Measurements from ENCODE around the gene ZNF581. TPM values are rescaled to one million over a fixed set of nuclear protein-coding genes. Genes with fewer than 3 reads are reported as not detected.
A peak's percentile ranks its signal among the peaks of the same experiment; 100 is the strongest.

The ZNF581 gene, protein sequence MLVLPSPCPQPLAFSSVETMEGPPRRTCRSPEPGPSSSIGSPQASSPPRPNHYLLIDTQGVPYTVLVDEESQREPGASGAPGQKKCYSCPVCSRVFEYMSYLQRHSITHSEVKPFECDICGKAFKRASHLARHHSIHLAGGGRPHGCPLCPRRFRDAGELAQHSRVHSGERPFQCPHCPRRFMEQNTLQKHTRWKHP
- 9.4 TPM for total RNA-seq
- long read RNA-seq, transcript ZNF581-201 (2 exons, 1,298 nt): major isoform, 11 of 15 reads
- long read RNA-seq, partial matches to known transcripts: 2 of 15 reads
- long read RNA-seq, other reads (novel, unspliced or antisense): 1 of 15 reads

DNA sequence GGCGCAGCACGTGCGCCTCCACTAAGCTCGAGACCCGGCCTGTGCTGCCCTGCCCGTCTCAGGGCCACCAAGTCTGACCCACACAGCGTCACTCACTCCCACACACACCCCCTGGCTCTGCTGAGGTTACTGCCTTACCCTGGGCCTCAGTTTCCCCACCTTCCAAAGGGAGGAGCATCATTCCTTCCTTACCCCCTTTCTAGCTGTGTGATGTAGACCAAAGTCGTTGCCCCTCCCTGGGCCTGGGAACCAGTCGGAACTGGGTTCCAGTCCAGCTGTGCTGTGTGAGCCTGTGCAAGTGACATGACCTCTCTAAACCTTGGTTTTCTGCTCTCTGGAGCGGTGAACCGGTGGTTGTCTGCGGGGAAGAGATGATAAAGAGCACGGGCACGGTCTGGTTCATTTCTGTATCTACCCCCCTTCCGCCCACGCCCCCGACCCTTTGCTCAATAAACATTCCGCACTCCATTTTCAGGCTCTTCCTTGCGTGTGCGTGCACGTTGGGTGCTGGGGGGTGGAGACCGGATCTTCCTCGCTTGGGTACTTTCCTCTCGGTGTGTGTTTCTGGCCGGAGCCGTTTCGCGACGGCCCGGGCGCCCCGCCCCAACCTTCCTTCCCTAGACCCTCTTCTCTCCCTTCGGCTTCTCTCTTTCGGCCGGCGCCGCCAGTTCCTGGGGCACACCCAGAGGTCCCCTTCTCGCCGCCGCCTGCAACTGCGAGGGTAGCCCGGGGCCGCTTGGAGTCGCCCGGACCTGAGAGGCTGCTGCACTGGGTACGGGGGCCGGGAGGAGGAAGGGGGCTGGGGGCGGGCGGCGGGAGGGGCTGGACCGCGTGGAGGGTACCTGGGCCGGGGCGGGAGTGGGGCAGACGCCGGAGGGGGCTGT, at the start of gene ZNF581:
ZNF581 (plus strand) TSS at position 647 of the 884 bp plus-strand sequence. CDS start 923 bp downstream, outside the sequence.
- DNase-seq: peak; percentile 82
- ATAC-seq: peak; percentile 46
- intact Hi-C loops (cut with micrococcal nuclease): no loop called here

DNA sequence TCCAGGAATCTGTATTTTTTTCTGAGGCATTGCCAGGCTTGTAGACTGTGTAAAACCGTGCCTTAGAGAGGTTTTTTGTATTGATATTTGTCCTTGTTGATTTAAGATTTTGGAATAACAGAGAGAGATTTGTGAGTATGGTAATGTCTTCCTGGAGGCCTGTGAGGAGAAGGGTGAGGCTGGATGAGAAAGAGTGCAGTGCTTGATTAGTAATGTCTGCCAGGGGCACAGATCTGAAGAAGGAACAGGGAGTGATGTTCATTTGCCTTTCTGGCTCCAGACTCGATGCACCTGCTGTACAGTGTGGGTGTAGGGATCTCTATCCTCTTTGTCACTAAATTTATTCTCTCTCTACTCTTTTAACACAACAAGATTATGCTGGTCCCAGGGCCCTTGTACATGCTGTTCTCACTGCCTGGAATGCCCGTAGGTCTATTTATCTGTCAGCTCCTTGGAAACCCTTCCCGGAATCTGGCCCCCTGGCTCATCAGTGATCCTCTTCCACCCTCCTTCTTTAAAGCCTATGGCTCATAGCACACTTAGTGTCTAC, 48.4 kb upstream of the ZNF581 start:
- intact Hi-C loops (cut with micrococcal nuclease): no loop called here
- DNase-seq (no peak), ATAC-seq (no peak)

DNA sequence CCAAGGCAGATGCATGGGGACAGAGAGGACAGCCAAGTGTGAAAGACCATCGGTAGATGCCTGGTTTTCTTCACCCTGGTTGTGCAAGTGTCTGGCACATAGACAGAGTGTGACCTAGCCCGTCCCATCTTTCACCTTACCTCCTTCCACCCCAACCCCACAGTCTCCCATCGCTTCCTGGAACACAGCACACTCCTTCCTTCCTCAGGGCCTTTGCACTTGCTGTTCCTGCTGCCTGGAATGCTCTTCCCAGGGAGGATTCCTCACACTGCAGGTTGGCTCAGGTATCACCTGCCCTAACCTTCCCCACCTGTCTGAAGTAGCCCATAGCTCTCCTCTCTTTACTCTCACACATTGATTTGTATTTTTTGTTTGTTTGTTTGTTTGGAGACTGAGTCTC, 47.1 kb upstream of the ZNF581 start:
- DNase-seq: no peak
- intact Hi-C loops (cut with micrococcal nuclease): no loop called here
- ATAC-seq: no peak

DNA sequence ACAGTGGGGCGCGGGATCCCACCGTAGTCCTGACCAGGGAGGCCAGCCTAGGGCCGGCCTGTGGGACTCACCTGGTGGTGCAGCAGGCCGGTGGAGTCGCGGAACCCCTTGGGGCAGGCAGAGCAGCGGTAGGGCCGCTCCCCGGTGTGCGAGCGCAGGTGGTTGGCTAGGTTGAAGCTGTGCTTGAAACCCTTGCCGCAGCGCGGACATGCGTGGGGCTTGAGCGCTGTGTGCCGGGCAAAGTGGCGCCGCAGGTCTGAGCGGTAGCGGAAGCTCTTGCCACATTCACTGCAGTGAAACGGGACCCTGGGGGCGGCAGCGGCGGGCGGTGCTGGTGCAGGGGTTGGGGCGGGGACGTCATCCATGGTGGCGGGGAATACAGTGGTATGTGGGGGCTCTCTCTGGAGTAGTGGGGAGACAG, 45.9 kb upstream of the ZNF581 start:
- intact Hi-C loops (cut with micrococcal nuclease): no loop called here
- peak; percentile 48 for DNase-seq
- no peak for ATAC-seq

DNA sequence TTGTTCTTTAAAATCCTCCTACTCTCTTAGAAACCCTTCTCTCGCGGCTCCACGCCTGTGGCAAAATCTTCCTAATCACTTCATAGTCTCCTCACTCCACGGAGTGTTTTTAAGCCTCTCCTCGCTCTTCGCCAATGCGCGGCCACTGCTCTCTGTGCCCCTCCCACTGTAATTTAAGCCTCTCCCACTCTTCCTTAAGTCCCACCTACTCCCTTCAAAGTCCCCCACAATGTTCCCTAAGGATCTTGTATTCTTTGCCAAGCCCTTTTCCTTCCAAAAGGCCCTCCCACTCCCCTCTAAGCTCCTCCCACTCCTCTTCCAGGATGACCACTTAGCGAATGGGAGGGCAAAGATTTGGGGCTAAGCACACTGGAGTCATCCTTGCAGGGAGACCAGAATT, 45.4 kb upstream of the ZNF581 start:
- DNase-seq: no peak
- intact Hi-C loops (cut with micrococcal nuclease): no loop called here
- no peak for ATAC-seq

DNA sequence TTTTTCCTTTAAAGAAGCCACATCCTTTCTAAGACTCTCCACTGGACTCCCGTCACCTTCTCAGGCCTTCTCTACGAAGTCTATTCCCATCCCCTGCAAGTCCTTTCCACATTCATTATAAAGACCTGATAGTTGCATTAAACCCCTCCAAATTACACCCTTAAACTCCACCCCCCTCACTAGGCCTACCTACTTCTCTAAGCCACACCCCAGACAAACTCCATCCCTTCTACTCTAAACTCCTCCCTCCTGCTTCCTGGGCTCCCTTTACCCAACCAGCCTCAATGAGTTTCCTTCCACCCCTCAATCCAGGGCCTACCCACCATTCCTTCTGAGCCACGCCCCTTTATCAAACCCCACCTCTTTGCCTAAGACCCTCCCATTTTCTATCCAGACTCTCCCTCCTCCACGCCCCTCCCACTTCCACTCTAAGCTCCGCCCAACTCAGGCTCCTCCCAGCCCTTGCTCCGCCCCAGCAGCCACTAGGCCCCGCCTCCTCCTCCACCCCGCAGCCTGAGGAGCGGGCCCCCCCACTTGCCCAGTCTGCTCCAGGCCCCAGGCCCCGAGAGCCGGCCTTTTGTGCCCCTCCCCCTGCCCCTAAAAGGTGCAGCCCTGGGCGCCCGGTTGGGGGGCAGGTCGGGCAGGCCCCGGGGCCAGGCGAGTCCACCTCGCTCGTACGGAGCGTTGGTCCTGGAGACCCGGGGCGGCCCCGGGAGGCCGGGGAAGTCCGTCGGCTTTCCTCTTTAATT, 44.6 kb upstream of the ZNF581 start:
- intact Hi-C loops (cut with micrococcal nuclease): no loop called here
- DNase-seq (peak; percentile 93), ATAC-seq (peak; percentile 78)

DNA sequence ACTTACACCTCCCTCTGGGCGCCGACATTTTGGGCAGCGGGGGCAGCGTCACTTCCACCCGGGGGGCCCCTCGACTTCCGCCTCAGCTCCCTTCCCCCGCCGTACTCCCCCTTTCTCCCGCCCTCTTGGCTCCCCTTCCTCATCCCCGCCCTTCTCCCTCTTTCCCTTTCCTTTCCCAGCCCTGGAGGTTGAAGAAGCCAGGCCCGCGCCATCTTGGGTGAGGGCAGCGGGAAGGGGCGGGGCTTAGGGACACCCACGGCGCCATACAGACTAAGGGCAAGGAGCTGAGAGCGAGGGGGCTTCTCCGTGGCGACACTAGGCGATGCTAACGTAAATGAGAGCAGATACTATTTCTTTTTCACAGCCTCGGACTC, 44.0 kb upstream of the ZNF581 start, which contains the start of gene FIZ1:
FIZ1 (minus strand) TSS at position 50 of the 374 bp plus-strand sequence. CDS start 1,652 bp downstream, outside the sequence.
- intact Hi-C loops (cut with micrococcal nuclease): no loop called here
- ATAC-seq (peak; percentile 88), DNase-seq (peak; percentile 98)

DNA sequence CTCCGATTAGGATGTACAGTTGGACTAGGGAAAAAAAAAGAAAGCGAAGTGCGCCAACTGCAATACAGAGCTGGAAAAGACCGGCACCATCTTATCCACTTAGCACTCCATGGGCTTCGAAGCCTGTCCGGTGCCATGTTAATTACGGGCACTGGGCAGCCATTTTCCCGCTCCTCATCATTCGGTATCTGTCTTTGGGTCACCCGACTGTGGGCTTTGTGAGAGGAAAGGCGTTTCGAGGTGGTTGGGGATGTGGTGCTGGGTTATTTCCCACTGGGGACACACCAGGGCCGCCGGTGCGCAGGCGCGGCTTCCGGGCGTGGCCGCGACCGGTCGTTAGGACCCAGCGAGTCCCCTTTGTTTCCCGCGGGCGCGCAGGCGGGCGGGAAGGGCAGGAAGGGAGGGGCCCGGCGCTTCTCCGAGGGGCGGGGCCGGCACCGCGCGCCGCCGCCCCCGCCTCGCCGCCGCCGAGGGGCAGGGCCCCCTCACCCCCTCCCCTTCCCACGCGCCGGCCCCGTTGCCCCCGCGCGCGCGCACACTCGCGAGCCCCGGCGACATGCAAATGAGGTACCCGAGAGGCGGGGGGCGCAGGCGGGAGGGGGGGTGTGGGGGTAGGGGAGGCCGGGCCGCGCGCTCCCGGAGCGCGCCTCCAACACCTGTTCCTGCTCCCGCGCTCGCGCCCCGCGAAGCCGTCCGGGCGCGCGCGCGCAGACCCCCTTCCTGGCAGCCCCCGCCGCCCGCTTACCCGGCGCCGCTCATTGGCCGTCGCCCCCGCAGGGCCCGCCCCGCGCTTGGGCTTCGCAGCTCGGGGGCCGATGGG, 43.4 kb upstream of the ZNF581 start, which contains the start of gene ZNF524:
ZNF524 (plus strand) TSS at position 447 of the 820 bp plus-strand sequence. CDS start 1,825 bp downstream, outside the sequence.
- intact Hi-C loops (cut with micrococcal nuclease): loop anchor here (10.0 kb wide), 1 partner anchor 85 kb away; no protein-coding TSS in a partner anchor
- DNase-seq (peak; percentile 91), ATAC-seq (peak; percentile 67)

DNA sequence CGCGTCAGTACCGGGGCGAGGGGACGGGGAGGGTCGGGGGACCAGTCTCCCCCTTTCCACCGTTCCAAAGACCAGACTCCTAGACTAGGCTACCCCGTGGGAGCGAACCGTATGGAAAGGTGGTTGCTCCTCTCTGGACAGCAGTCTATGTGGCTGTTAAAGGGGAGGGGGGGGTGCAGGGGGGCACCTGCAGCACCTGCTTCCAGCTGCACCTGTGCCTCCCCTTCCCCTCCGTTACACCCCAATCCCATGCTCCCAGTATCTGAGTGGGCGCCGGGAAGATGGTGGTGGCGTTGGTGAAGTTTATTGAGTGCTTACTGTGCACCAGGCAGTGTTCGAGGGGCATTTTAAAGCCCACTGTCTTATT, 42.8 kb upstream of the ZNF581 start:
- ATAC-seq (no peak), DNase-seq (no peak)
- intact Hi-C loops (cut with micrococcal nuclease): loop anchor here (10.0 kb wide), 1 partner anchor 86 kb away; no protein-coding TSS in a partner anchor

DNA sequence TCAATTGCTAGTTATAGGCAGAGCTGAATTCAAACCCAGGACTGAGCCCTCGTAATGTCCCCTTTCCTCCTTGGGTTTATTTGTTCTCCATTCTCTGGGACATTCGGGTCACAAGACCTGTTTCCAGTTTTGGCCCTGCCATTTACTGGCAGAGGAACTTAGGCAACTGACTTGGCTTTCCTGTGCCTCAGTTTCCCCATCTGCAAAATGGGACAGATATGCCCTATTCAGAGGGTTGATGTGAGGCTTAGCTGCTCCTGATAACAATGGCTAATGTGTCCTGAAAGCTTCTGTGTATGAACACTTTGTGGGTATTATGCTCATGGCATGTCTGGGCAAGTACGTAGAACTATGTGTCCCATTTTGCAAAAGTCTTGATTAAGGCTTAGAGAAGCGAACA, 42.4 kb upstream of the ZNF581 start:
- ATAC-seq (no peak), DNase-seq (no peak)
- intact Hi-C loops (cut with micrococcal nuclease): loop anchor here (10.0 kb wide), 1 partner anchor 86 kb away; no protein-coding TSS in a partner anchor

DNA sequence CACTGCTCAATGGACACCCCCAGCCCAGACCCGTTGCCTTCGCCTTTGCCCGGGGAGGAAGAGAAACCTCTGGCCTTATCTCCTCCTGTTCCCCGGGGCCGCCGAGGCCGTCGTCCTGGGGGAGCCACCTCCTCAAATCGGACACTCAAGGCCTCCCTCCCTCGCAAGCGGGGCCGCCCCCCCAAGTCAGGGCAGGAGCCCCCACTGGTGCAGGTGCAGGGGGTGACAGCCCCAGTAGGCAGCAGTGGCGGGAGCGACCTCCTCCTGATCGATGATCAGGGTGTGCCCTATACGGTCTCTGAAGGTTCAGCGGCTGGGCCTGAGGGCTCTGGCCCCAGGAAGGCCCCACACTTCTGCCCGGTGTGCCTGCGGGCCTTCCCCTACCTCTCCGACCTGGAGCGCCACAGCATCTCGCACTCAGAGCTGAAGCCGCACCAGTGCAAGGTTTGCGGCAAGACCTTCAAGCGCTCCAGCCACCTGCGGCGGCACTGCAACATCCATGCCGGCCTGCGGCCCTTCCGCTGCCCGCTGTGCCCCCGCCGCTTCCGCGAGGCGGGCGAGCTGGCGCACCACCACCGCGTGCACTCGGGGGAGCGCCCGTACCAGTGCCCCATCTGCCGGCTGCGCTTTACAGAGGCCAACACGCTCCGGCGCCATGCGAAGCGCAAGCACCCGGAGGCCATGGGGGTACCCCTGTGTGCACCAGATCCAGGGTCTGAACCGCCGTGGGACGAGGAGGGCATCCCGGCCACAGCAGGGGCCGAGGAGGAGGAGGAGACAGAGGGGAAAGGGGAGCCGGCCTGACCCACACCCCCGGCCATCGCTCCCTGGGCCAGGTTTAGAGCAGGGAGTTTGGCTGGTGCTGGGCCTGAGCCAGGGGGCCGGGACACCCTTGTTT, 41.1 kb upstream of the ZNF581 start:
- DNase-seq (peak; percentile 38), ATAC-seq (no peak)
- intact Hi-C loops (cut with micrococcal nuclease): loop anchor here (10.0 kb wide), 1 partner anchor 88 kb away; no protein-coding TSS in a partner anchor

DNA sequence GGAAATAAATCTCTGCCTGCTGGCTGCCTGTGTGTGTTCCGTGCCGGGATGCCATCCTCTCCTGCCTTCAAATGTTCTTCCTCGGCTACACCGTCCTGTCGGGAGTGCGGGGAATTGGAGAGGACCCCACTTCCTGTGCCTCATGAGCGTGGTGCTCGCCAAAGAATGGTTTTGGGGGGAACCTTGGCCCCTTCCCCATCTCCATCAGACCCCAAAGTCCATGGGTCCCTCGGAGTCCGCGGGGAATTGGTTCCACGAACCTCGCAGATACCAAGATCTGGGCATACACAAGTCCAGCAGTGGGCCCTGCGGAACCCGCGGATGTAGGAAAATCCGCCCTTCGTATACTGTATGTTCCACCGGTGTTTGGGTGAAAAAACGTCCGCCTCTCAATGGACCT, 40.3 kb upstream of the ZNF581 start:
- DNase-seq (no peak), ATAC-seq (no peak)
- intact Hi-C loops (cut with micrococcal nuclease): loop anchor here (10.0 kb wide), 1 partner anchor 88 kb away; no protein-coding TSS in a partner anchor

DNA sequence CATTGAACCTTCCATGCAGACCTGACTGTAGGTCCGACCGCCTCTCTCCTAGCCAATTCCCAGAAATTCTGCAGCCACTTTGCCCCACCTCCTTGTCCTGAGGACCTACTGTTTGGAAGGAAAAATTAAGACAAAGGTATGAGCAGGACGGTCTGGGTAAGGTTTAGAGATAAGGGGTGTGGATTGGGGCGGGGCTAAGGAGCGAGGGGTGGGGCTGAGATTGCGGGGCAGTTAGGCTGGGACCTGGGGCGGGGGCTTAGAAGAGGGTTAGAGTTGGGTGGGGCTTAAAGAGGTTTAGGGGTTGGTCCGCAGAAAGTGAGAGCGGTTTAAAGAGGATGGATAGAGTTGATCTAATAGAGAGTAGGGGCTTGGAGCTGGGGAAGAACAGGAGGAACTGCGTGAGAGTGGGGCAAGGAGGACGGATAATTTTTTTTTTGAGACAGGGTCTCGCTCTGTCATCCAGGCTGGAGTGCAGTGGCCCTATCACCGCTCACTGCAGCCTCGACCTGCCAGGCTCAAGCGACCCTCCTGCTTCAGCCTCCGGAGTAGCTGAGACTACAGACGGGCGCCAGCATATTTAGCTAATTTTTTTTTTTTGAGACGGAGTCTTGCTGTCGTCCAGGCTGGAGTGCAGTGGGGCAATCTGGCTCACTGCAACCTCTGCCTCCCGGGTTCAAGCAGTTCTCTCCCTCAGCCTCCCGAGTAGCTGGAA, 39.7 kb upstream of the ZNF581 start:
- intact Hi-C loops (cut with micrococcal nuclease): loop anchor here (10.0 kb wide), 1 partner anchor 89 kb away; no protein-coding TSS in a partner anchor
- DNase-seq (no peak), ATAC-seq (no peak)

DNA sequence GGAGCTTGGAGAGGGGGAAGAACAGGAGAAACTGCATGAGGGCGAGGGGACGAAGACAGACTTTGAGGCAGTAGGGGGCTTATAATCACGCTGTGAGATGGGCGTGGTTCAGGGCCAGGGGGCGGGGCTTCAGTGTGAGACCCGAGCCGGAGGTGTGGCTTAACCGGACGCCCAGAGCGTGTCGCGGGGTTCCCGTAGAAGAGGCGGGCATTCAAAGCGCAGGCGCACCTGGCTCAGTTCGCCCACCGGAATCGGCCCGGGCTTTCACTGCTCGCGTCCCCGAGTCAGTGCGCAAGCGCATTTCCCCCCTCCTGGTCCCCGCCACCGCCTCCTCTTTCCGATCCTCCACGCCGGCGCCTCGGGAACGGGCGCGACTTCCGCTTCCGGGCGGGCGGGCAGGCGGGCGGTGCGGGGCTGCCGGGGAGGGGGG, 38.2 kb upstream of the ZNF581 start:
- DNase-seq: peak; percentile 98

DNA sequence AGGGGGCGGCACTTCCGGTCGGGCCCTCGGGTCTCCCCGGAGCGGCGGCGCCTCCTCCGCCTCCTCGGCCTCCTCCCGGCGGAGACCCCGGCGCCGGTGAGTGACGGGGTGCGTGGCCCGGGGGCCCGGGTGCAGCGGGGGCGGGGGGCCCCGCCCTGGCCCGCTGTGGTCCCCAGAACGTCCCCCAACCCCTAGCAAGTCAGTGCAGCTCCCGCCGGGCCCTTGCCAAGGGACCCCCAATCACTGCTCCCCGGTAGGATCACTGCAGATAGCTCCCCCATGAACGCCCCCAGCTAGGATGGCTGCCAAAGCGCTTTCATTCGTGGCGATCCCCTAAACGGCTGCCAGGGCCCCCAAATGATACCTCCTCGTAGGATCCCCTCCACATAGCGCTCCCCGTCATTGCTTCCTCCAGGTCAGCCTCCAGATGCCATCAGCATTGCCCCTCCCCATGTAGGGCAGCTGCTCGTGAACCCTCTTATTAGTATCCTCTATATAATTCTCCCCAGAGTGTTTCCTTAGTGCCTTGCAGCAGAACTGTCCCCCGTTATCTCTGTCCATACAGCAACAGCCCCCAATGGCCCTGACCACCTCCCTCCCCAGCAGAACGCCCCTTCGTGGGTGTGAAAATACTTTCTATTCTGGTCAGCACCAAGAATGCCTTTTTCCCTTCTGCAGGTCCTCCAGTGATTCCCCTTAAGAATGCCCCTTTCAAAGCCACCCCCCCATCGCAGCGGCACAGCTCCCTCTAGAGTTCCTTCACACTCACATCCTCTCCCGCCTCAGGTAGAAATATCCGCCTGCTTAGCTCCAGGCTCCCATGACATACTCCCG, 37.6 kb upstream of the ZNF581 start, which contains the start of gene ZNF865:
ZNF865 (plus strand) TSS at position 11 of the 834 bp plus-strand sequence. CDS start 7,972 bp downstream, outside the sequence.
- DNase-seq: peak; percentile 67
- intact Hi-C loops (cut with micrococcal nuclease): loop anchor here (10.0 kb wide), 1 partner anchor 91 kb away; no protein-coding TSS in a partner anchor
- peak; percentile 42 for ATAC-seq

More for the DNA sequence above, 38.2 kb upstream of the ZNF581 start:
- peak; percentile 83 for ATAC-seq
- intact Hi-C loops (cut with micrococcal nuclease): loop anchor here (10.0 kb wide), 1 partner anchor 90 kb away; no protein-coding TSS in a partner anchor
